Upper lobe of right lung (tissue), 1 donor: ENCODE data around the gene BABAM2. TPM values are rescaled to one million over a fixed set of nuclear protein-coding genes. Genes with fewer than 3 reads are reported as not detected.

Experiments
- ATAC-seq: fragments of 200-7000 bp; cut with Tn5 transposase; one replicate; pipeline ENCODE4 v1.9.1; 2020; ENCODE audit warnings: mild to moderate bottlenecking, moderate library complexity
- DNase-seq: peaks from one replicate; pipeline ENCODE4 v3.0.0-alpha.2; 2020
- H3K27ac ChIP-seq: fragments of 200-600 bp; one replicate; pipeline ENCODE4 v1.8.0; 2022
- H3K27me3 ChIP-seq: fragments of 200-600 bp; one replicate; pipeline ENCODE4 v1.8.0; 2022; ENCODE audit warnings: mild to moderate bottlenecking
- H3K36me3 ChIP-seq: fragments of 200-600 bp; one replicate; pipeline ENCODE4 v1.8.0; 2022
- H3K4me1 ChIP-seq: fragments of 200-600 bp; one replicate; pipeline ENCODE4 v1.8.0; 2022
- H3K4me3 ChIP-seq: fragments of 200-600 bp; one replicate; pipeline ENCODE4 v1.8.0; 2022; ENCODE audit warnings: mild to moderate bottlenecking
- H3K9me3 ChIP-seq: fragments of 200-600 bp; one replicate; pipeline ENCODE4 v1.8.0; 2022
- CTCF ChIP-seq: fragments of 200-600 bp; IDR thresholded peaks from one replicate; pipeline ENCODE4 v1.8.0; 2022; ENCODE audit warnings: antibody characterized with exemption
- intact Hi-C: fragments of 100-400 bp; cut with DNase I; formaldehyde crosslinking; loops from one replicate; pipeline ENCODE4 v1.11.0; 2022
- total RNA-seq: library from RNA; stranded (reverse); fragmentation: NEBNext Ultra II Directional; extraction: Animal tissue kit (Norgen Biotek cat#: 25700); gene quantifications from one replicate; pipeline ENCODE4 v1.2.1, GENCODE V29; 2021
- donor health status: DM: no; HTN: yes; CAD: no; lungs with severe emphysema.

Gene BABAM2
- total RNA-seq, 1 donor from 2014 or later, result 36.2 TPM

DNA sequence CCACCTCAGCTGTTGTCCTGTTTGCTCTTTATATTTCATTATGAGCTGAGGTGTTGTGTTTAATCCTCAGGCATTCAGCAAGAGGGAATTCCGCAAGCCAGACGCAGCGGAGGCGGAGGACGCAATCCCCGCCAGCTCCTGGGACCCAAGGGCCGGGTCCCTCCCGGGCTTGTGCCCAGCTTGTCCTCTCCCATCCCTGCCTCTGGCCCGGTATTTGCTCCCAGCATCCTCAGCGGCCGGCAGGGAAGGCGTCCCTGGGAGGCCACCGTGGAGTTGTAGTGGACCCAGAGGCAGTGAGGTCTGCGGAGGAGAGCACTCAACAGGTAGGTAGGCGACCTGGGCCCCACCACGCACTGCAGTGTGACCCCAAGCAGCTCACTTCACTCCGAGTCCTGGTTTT lies 459.7 kb downstream of the BABAM2 start:
- no peak for TF ChIP-seq CTCF
- Histone ChIP-seq H3K4me3 (no peak overlapping the region), H3K27me3 (no peaks in the 10 kb centered on the region), H3K36me3 (no peaks in the 10 kb centered on the region), H3K4me1 (no peaks in the 10 kb centered on the region), H3K27ac (no peak overlapping the region), H3K9me3 (no peaks in the 10 kb centered on the region)
- intact Hi-C loops, result no loop called here
- no peak for ATAC-seq
- DNase-seq, result peak; percentile 52

GRCh38 chr2:28350791-28351285 lies 460.3 kb downstream of the BABAM2 start:
- intact Hi-C loops, result no loop called here
- no peak overlapping the region for H3K27ac ChIP-seq
- TF ChIP-seq CTCF, result no peak
- H3K4me1 ChIP-seq, result peaks cover 6% of the 10 kb centered on the region
- H3K4me3 ChIP-seq, result no peak overlapping the region
- peak; percentile 52 for DNase-seq
- no peaks in the 10 kb centered on the region for H3K36me3 ChIP-seq
- H3K27me3 ChIP-seq, result no peaks in the 10 kb centered on the region
- ATAC-seq, result no peak
- no peaks in the 10 kb centered on the region for H3K9me3 ChIP-seq

- Histone ChIP-seq H3K4me3 (no peak overlapping the region), H3K27me3 (no peaks in the 10 kb centered on the region), H3K9me3 (no peaks in the 10 kb centered on the region), H3K4me1 (peaks cover 14% of the 10 kb centered on the region), H3K36me3 (no peaks in the 10 kb centered on the region), H3K27ac (no peak overlapping the region)
- DNase-seq, result no peak
- TF ChIP-seq CTCF, result no peak
- ATAC-seq, result no peak
- intact Hi-C loops, result no loop called here
Measured at GRCh38 chr2:28351621-28352020, 461.1 kb downstream of the BABAM2 start.

DNA sequence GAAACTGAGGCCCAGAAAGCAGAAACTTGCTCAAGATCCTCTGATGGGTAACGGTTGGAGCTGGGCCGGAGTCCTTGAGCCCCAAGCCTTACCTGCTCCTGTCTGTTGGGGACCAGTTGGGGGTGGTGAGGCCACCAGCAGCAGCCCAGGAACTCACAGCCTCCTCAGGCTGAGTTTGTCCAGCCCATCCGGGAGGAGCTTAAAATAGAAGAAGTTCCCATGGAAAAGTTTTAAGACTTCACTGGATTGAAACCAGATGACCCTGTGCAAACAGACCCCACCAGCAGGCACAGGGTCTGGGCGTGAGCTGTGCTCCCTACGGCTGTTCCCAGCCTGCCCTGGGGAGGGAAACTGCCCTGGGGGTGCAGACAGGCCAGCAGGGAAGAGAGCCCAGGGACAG lies 461.6 kb downstream of the BABAM2 start:
- DNase-seq, result peak; percentile 35
- no peaks in the 10 kb centered on the region for H3K9me3 ChIP-seq
- no peaks in the 10 kb centered on the region for H3K27me3 ChIP-seq
- H3K36me3 ChIP-seq, result no peaks in the 10 kb centered on the region
- no peak overlapping the region for H3K27ac ChIP-seq
- no peak for TF ChIP-seq CTCF
- intact Hi-C loops, result no loop called here
- peaks cover 15% of the 10 kb centered on the region for H3K4me1 ChIP-seq
- no peak overlapping the region for H3K4me3 ChIP-seq
- no peak for ATAC-seq

- no peaks in the 10 kb centered on the region for H3K9me3 ChIP-seq
- no peak overlapping the region for H3K4me3 ChIP-seq
- DNase-seq (peak; percentile 44), ATAC-seq (no peak)
- TF ChIP-seq CTCF, result no peak
- no peaks in the 10 kb centered on the region for H3K36me3 ChIP-seq
- intact Hi-C loops, result no loop called here
- no peak overlapping the region for H3K27ac ChIP-seq
- no peaks in the 10 kb centered on the region for H3K27me3 ChIP-seq
- H3K4me1 ChIP-seq, result peaks cover 15% of the 10 kb centered on the region
Measured at GRCh38 chr2:28352610-28353195, 462.2 kb downstream of the BABAM2 start.
